ENCODE data around the gene SLC4A5. TPM values are rescaled to one million over a fixed set of nuclear protein-coding genes. Genes with fewer than 3 reads are reported as not detected.
A peak's percentile ranks its signal among the peaks of the same experiment; 100 is the strongest.
"Not testable (repeated sequence)": the region's sequence is repeated elsewhere in the genome, so short reads cannot be mapped to it uniquely, and the experiment has no call there.

The SLC4A5 gene
- total and polyA plus RNA-seq, 10 donors, result 0.45 to 9.7 (median 3.1) TPM

DNA sequence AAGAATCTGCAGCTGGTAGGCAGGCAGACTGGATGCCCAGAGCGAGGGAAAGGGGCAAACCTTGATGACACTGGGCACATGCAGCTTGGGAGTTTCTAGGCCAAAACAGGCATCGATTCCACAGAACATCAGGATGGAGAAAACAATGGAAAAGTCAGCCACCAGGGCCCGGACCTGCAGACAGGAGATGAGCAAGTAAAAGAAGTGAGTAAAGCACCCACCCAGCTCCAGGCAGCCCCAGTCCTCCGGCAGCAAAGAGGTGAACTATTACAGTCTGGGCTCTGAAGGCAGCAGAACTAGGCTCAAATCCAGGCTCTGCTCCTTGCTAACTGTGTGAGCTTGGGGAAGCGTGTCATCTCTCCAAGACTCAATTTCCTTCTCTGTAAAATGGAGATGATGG is 108.2 kb downstream of the SLC4A5 start:
- DNase-seq, result peak; percentile 54
- Histone ChIP-seq H3K36me3 (peaks cover 0 to 5% (median 0%) of the 10 kb centered on the region in 6 donors), H3K4me3 (no peak overlapping the region), H3K9me3 (no peaks in the 10 kb centered on the region), H3K27ac (no peak overlapping the region), H3K4me1 (no peaks in the 10 kb centered on the region), H3K27me3 (replicated peaks in 1 of 7) (no peaks in the 10 kb centered on the region)
- WGBS, 5 donors, result 89 to 97% (median 93%) methylated on average over 5 of the region's 5 CpGs
- intact Hi-C loops (cut with DNase I; ENCODE audit: low total_unique reads), result no loop called here
- TF ChIP-seq CTCF (IDR thresholded peaks at IDR 0.05 in 8 of 11, conservative IDR thresholded peaks at IDR 0.05 in 3 of 11) (no peak), POLR2A (IDR thresholded peaks at IDR 0.05) (no peak), POLR2AphosphoS5 (IDR thresholded peaks at IDR 0.05) (no peak)

GRCh38 chr2:74233648-74234047 is 109.6 kb downstream of the SLC4A5 start:
- Histone ChIP-seq H3K27me3 (replicated peaks in 1 of 7) (no peaks in the 10 kb centered on the region), H3K27ac (no peak overlapping the region), H3K4me1 (no peaks in the 10 kb centered on the region), H3K9me3 (no peaks in the 10 kb centered on the region), H3K4me3 (no peak overlapping the region), H3K36me3 (peaks cover 0 to 5% (median 0%) of the 10 kb centered on the region in 6 donors)
- no peak for DNase-seq
- TF ChIP-seq CTCF (IDR thresholded peaks at IDR 0.05 in 8 of 11, conservative IDR thresholded peaks at IDR 0.05 in 3 of 11) (no peak), POLR2AphosphoS5 (IDR thresholded peaks at IDR 0.05) (no peak), POLR2A (IDR thresholded peaks at IDR 0.05) (no peak)
- intact Hi-C loops (cut with DNase I; ENCODE audit: low total_unique reads), result no loop called here

DNA sequence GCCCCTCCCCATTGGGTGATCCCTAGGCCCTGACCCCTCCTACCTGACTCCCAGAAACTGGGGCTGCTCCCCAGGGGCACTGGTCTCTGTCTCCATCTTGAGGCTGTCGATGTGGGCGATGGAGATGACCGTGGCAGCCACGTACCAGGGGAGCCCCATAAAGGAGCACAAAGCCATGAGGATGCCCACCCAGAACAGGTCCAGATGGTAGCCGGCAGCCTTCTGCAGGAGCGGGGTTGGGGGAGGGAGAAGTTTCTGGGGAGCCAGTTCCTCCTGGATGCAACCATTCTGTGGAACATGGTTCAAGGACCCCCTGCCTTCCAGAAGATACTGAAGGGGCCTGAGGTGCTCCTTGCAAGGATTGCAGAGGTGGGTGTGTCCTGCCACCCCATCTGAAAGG is 110.8 kb downstream of the SLC4A5 start:
- DNase-seq, result no peak
- intact Hi-C loops (cut with DNase I; ENCODE audit: low total_unique reads), result no loop called here
- TF ChIP-seq POLR2A (IDR thresholded peaks at IDR 0.05) (no peak), CTCF (IDR thresholded peaks at IDR 0.05 in 8 of 11, conservative IDR thresholded peaks at IDR 0.05 in 3 of 11) (no peak), POLR2AphosphoS5 (IDR thresholded peaks at IDR 0.05) (no peak)
- Histone ChIP-seq H3K4me1 (no peaks in the 10 kb centered on the region), H3K36me3 (peaks cover 0 to 5% (median 0%) of the 10 kb centered on the region in 6 donors), H3K9me3 (no peaks in the 10 kb centered on the region), H3K4me3 (no peak overlapping the region), H3K27me3 (replicated peaks in 1 of 7) (no peaks in the 10 kb centered on the region), H3K27ac (no peak overlapping the region)
- 80 to 100% (median 93%) methylated on average over 6 of the region's 6 CpGs for WGBS, 5 donors

- H3K27ac ChIP-seq; H3K27me3 ChIP-seq (replicated peaks in 1 of 7); DNase-seq; H3K4me1 ChIP-seq; H3K36me3 ChIP-seq; H3K4me3 ChIP-seq; H3K9me3 ChIP-seq; intact Hi-C loops (cut with DNase I; ENCODE audit: low total_unique reads): not testable (repeated sequence)
- WGBS, 5 donors, result 86 to 94% (median 87%) methylated on average over 5 of the region's 5 CpGs
These were observed 113.4 kb downstream of the SLC4A5 start for GRCh38 chr2:74229865-74230264.

DNA sequence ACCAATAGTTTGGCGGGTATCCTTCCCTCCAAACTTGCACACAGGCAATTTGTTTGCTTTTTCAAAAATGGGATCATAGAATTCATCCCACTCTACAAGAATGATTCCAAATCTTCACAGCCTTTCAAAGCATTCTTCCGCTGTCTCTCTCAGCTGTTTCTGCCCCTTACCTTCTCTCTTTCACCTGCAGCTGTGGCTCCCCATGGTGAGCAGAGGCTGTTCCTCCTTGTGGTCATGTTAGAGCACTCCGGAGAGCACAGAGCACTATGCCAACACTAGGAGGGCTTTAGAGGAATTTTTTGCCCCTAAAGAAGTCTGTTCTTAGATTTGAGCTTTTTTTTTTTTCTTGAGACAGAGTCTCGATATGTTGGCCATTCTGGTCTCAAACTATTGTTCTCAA is 114.4 kb downstream of the SLC4A5 start:
- TF ChIP-seq POLR2A (IDR thresholded peaks at IDR 0.05) (no peak), CTCF (IDR thresholded peaks at IDR 0.05 in 8 of 11, conservative IDR thresholded peaks at IDR 0.05 in 3 of 11) (no peak), POLR2AphosphoS5 (IDR thresholded peaks at IDR 0.05) (no peak)
- Histone ChIP-seq H3K27me3 (replicated peaks in 1 of 7) (no peaks in the 10 kb centered on the region), H3K36me3 (peaks cover 0 to 9% (median 0%) of the 10 kb centered on the region in 6 donors), H3K9me3 (no peaks in the 10 kb centered on the region), H3K4me3 (no peak overlapping the region), H3K4me1 (no peaks in the 10 kb centered on the region), H3K27ac (no peak overlapping the region)
- 82 to 96% (median 88%) methylated on average over 4 of the region's 4 CpGs for WGBS, 5 donors
- DNase-seq, result no peak
- intact Hi-C loops (cut with DNase I; ENCODE audit: low total_unique reads), result no loop called here
